H9 (cell line): ENCODE measurements around the gene BCL2L14. TPM values are rescaled to one million over a fixed set of nuclear protein-coding genes. Genes with fewer than 3 reads are reported as not detected.

ENCODE experiments used
- DNase-seq: peaks from one replicate; pipeline ENCODE4 v3.0.0-alpha.2; 2017
- H2AFZ ChIP-seq: one replicate; pipeline ENCODE4 v1.6.1; 2013; ENCODE audit warnings: mild to moderate bottlenecking, low read length, control low read depth, moderate library complexity
- H2AK5ac ChIP-seq: 2 replicates; pipeline ENCODE4 v1.6.1; 2013; ENCODE audit warnings: low read length, control low read depth, mixed read lengths; ENCODE audit not compliant: insufficient read length
- H2BK120ac ChIP-seq: one replicate; pipeline ENCODE4 v1.6.1; 2013; ENCODE audit warnings: low read depth, mild to moderate bottlenecking, low read length, control low read depth, inconsistent platforms; ENCODE audit not compliant: poor library complexity, severe bottlenecking
- H2BK12ac ChIP-seq: 2 replicates; pipeline ENCODE4 v1.6.1; 2013; ENCODE audit warnings: low read length, control low read depth, mixed read lengths, low read depth; ENCODE audit not compliant: insufficient read length
- H2BK15ac ChIP-seq: 2 replicates; pipeline ENCODE4 v1.6.1; 2013; ENCODE audit warnings: low read depth, low read length, control low read depth
- H2BK20ac ChIP-seq: one replicate; pipeline ENCODE4 v1.6.1; 2013; ENCODE audit warnings: low read depth, mild to moderate bottlenecking, low read length, control low read depth, inconsistent platforms; ENCODE audit not compliant: poor library complexity, severe bottlenecking
- H2BK5ac ChIP-seq: 2 replicates; pipeline ENCODE4 v1.6.1; 2013; ENCODE audit warnings: low read length, control low read depth, mixed read lengths; ENCODE audit not compliant: insufficient read length
- H3K14ac ChIP-seq: 2 replicates; pipeline ENCODE4 v1.6.1; 2013; ENCODE audit warnings: low read length, control low read depth; ENCODE audit not compliant: insufficient read depth
- H3K18ac ChIP-seq: 2 replicates; pipeline ENCODE4 v1.6.1; 2013; ENCODE audit warnings: low read depth, mild to moderate bottlenecking, mixed read lengths, low read length, control low read depth; ENCODE audit not compliant: insufficient read length
- H3K23ac ChIP-seq: 2 replicates; pipeline ENCODE4 v1.6.1; 2013; ENCODE audit warnings: low read length, control low read depth, mixed read lengths, low read depth; ENCODE audit not compliant: insufficient read length
- H3K23me2 ChIP-seq: 2 replicates; pipeline ENCODE4 v1.6.1; 2013; ENCODE audit warnings: low read depth, mild to moderate bottlenecking, mixed read lengths, low read length, control low read depth; ENCODE audit not compliant: insufficient read length, poor library complexity, severe bottlenecking
- H3K27ac ChIP-seq: 2 replicates; pipeline ENCODE4 v1.5.1; 2013; ENCODE audit warnings: low read length, control low read depth, mixed read lengths, low read depth; ENCODE audit not compliant: insufficient read length
- H3K27me3 ChIP-seq: 2 replicates; pipeline ENCODE4 v1.6.1; 2013; ENCODE audit warnings: low read length, control low read depth, inconsistent platforms; ENCODE audit not compliant: insufficient read depth
- H3K4ac ChIP-seq: 2 replicates; pipeline ENCODE4 v1.6.1; 2013; ENCODE audit warnings: low read depth, mild to moderate bottlenecking, control low read depth, inconsistent platforms, low read length, moderate library complexity
- H3K4me1 ChIP-seq: 2 replicates; pipeline ENCODE4 v1.6.1; 2013; ENCODE audit warnings: low read length, control low read depth, inconsistent platforms; ENCODE audit not compliant: insufficient read depth
- H3K4me2 ChIP-seq: 2 replicates; pipeline ENCODE4 v1.6.1; 2013; ENCODE audit warnings: low read length, control low read depth, mixed read lengths; ENCODE audit not compliant: insufficient read length, insufficient read depth
- H3K56ac ChIP-seq: 2 replicates; pipeline ENCODE4 v1.6.1; 2013; ENCODE audit warnings: low read depth, mild to moderate bottlenecking, mixed read lengths, low read length, control low read depth; ENCODE audit not compliant: insufficient read length
- H3K79me1 ChIP-seq: 2 replicates; pipeline ENCODE4 v1.6.1; 2013; ENCODE audit warnings: low read depth, mild to moderate bottlenecking, moderate library complexity, low read length, control low read depth, inconsistent platforms; ENCODE audit not compliant: insufficient read depth, poor library complexity, severe bottlenecking
- H3K79me2 ChIP-seq: 2 replicates; pipeline ENCODE4 v1.6.1; 2013; ENCODE audit warnings: low read length, control low read depth, inconsistent platforms; ENCODE audit not compliant: insufficient read depth
- H3K9ac ChIP-seq: 2 replicates; pipeline ENCODE4 v1.6.1; 2013; ENCODE audit warnings: low read length, control low read depth, mixed read lengths; ENCODE audit not compliant: insufficient read length; ENCODE audit errors: extremely low read depth
- H3K9me3 ChIP-seq: one replicate; pipeline ENCODE4 v1.6.1; 2013; ENCODE audit warnings: low read depth, low read length, inconsistent platforms; ENCODE audit not compliant: control insufficient read depth
- H3T11ph ChIP-seq: one replicate; pipeline ENCODE4 v1.6.1; 2013; ENCODE audit warnings: mild to moderate bottlenecking, low read length, control low read depth, inconsistent platforms
- H4K20me1 ChIP-seq: one replicate; pipeline ENCODE4 v1.6.1; 2013; ENCODE audit not compliant: control insufficient read depth, insufficient read length, insufficient read depth
- H4K5ac ChIP-seq: 2 replicates; pipeline ENCODE4 v1.6.1; 2013; ENCODE audit warnings: low read depth, mild to moderate bottlenecking, mixed read lengths, low read length, control low read depth; ENCODE audit not compliant: insufficient read length
- H4K8ac ChIP-seq: replicated peaks from 2 replicates; pipeline ENCODE4 v1.6.1; 2013; ENCODE audit warnings: low read length, control low read depth, mixed read lengths, low read depth; ENCODE audit not compliant: insufficient read length
- H4K91ac ChIP-seq: 2 replicates; pipeline ENCODE4 v1.6.1; 2013; ENCODE audit warnings: low read depth, mild to moderate bottlenecking, moderate library complexity, mixed read lengths, low read length, control low read depth; ENCODE audit not compliant: insufficient read length
- H3K27ac Mint-ChIP-seq, 3 experiments: 2 replicates in 2 of 3; 3 replicates in 1 of 3; pipeline ENCODE4 v1.8.0; 2020 to 2021; ENCODE audit warnings: mixed read lengths in 3 of 3, mild to moderate bottlenecking in 1 of 3, moderate library complexity in 1 of 3
- H3K27me3 Mint-ChIP-seq: 2 replicates; pipeline ENCODE4 v1.8.0; 2021; ENCODE audit warnings: low read depth, mild to moderate bottlenecking, moderate library complexity, mixed read lengths
- H3K36me3 Mint-ChIP-seq, 3 experiments: 2 replicates in 2 of 3; 3 replicates in 1 of 3; pipeline ENCODE4 v1.8.0; 2020 to 2021; ENCODE audit warnings: low read depth in 3 of 3, mixed read lengths in 3 of 3; ENCODE audit not compliant: insufficient read depth in 1 of 3
- H3K4me1 Mint-ChIP-seq, 2 experiments: 2 replicates each; pipeline ENCODE4 v1.8.0; 2020; ENCODE audit warnings: mixed read lengths in 2 of 2
- H3K4me3 Mint-ChIP-seq, 2 experiments: 2 replicates in 1 of 2; 3 replicates in 1 of 2; pipeline ENCODE4 v1.8.0; 2020 to 2021; ENCODE audit warnings: mild to moderate bottlenecking in 2 of 2, mixed read lengths in 2 of 2, moderate library complexity in 1 of 2
- H3K9me3 Mint-ChIP-seq, 2 experiments: 2 replicates in 1 of 2; 3 replicates in 1 of 2; pipeline ENCODE4 v1.8.0; 2020; ENCODE audit warnings: mild to moderate bottlenecking in 2 of 2, mixed read lengths in 2 of 2, moderate library complexity in 1 of 2
- WGBS: extraction: QIAGEN DNeasy Blood & Tissue Kit; methylation state at CpG from one replicate; pipeline ENCODE4 v1.1.7; 2013; ENCODE audit warnings: missing lambda C conversion rate, low lambda C conversion rate, mixed read lengths; ENCODE audit not compliant: insufficient read length; ENCODE audit errors: extremely low coverage; 5-methylcytosine and 5-hydroxymethylcytosine counted together
- total RNA-seq: library from RNA; stranded (reverse); gene quantifications from 2 replicates; pipeline ENCODE4 v1.2.1, GENCODE V29; 2021
- TF ChIP-seq, protein P1 (sequence below): fragments of 200-600 bp; sonication (generic); conservative IDR thresholded peaks from 3 replicates; pipeline ENCODE4 v1.8.0; 2021; ENCODE audit warnings: antibody characterized with exemption, mild to moderate bottlenecking

Gene BCL2L14
- total RNA-seq, 1 experiment from 2014 or later = 0.28 TPM

DNA sequence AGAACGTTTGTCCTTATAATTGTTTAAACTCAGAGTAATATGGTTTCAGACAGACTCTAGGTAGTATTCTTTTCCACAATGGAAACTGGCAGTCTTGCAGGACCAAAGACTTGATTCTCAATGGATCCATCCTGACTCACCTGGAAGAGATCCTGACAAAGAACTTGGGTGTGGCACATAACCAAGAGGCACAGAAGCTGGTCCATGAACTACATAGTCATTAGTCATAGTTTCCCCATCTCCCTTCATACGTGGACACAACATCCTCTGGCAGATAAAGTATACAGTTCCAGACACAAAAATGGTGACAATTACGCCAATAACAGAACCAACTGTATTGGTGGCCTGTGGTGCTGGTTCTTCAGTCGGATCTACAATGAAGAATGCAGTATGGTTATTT, 55.8 kb downstream of the BCL2L14 start:
- no peaks in the 10 kb centered on the region for H3K27me3 Mint-ChIP-seq
- no peak overlapping the region for H3K27ac Mint-ChIP-seq
- Histone ChIP-seq H4K20me1 (no peaks in the 10 kb centered on the region), H3K4me2 (no peak overlapping the region), H3K9ac (no peak overlapping the region), H3T11ph (no peak overlapping the region), H3K27ac (no peak overlapping the region), H3K18ac (no peak overlapping the region), H3K56ac (no peak overlapping the region), H3K4me1 (no peaks in the 10 kb centered on the region), H4K91ac (no peak overlapping the region), H3K79me2 (no peaks in the 10 kb centered on the region), H2BK120ac (no peak overlapping the region), H2BK5ac (no peak overlapping the region), H2BK15ac (no peak overlapping the region), H2BK12ac (no peak overlapping the region), H3K79me1 (no peaks in the 10 kb centered on the region), H4K8ac (no peak overlapping the region), H3K23ac (no peak overlapping the region), H3K4ac (no peak overlapping the region), H4K5ac (no peak overlapping the region), H3K23me2 (no peaks in the 10 kb centered on the region), H3K9me3 (no peaks in the 10 kb centered on the region), H2BK20ac (no peak overlapping the region), H3K27me3 (no peaks in the 10 kb centered on the region), H2AFZ (no peak overlapping the region), H2AK5ac (no peak overlapping the region), H3K14ac (no peak overlapping the region)
- no peak for DNase-seq
- H3K4me1 Mint-ChIP-seq = no peaks in the 10 kb centered on the region
- no peaks in the 10 kb centered on the region for H3K9me3 Mint-ChIP-seq
- H3K36me3 Mint-ChIP-seq = peaks cover 12 to 70% (median 62%) of the 10 kb centered on the region in 3 experiments; a peak in 6 of 7 replicates
- no CpG with 5 or more reads among the region's 4 CpGs for WGBS
- no peak overlapping the region for H3K4me3 Mint-ChIP-seq
- TF ChIP-seq, protein P1, sequence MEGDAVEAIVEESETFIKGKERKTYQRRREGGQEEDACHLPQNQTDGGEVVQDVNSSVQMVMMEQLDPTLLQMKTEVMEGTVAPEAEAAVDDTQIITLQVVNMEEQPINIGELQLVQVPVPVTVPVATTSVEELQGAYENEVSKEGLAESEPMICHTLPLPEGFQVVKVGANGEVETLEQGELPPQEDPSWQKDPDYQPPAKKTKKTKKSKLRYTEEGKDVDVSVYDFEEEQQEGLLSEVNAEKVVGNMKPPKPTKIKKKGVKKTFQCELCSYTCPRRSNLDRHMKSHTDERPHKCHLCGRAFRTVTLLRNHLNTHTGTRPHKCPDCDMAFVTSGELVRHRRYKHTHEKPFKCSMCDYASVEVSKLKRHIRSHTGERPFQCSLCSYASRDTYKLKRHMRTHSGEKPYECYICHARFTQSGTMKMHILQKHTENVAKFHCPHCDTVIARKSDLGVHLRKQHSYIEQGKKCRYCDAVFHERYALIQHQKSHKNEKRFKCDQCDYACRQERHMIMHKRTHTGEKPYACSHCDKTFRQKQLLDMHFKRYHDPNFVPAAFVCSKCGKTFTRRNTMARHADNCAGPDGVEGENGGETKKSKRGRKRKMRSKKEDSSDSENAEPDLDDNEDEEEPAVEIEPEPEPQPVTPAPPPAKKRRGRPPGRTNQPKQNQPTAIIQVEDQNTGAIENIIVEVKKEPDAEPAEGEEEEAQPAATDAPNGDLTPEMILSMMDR = no peak
